Measurements from ENCODE around the gene TDRD7.

The TDRD7 gene

DNA sequence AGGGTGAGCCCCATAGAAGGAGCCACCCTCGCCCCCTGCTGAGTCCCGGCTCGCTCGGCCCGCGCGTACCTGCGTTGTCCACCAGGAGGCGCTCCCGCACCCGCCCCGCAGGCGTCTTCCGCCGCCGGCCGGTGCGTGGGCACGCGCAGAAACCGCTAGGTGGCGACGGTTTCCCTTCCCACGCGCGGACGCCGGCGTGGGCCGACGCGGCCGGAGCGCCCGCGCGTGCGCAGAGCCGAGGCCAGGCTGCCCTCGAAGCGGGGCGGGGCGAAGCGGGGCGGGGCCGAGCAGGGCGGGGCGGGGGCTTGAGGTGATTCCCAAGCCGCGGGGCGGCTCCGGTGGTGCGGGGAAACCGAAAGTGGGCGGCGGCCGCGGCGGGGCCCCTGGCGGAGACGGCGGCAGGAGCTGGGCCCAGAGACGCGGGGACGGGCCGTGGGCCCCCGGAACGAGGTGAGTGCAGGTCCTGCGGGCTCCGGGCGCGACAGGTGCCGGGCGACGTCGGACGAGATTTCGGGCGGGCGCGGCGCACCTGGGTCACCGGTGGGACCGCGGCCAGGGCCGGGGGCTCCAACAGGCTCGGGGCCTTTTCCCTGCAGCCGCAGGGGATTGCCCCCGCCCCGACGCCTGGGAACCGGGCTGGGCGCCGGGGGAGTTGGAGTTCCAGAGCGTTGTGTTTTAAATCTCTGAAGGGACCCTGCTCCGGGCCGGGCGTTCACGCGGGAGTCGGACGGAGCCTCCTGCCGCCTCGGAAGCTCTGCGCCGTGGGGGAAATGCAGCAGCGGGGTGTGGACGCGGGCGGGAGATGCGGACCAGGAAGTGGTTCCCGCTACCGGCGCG is at the start of gene TDRD7:
TSS of gene TDRD7 (plus strand) at position 308 of the 837 bp plus-strand sequence. CDS start 16,370 bp downstream, outside the sequence.
- peak in 54 of 56 donors; percentile 4 to 87 (median 70) for DNase-seq

GRCh38 chr9:97362777-97363545 is 48.9 kb upstream of the TDRD7 start:
- DNase-seq = no peak

GRCh38 chr9:97363661-97364299 is 48.1 kb upstream of the TDRD7 start:
- no peak for DNase-seq

DNA sequence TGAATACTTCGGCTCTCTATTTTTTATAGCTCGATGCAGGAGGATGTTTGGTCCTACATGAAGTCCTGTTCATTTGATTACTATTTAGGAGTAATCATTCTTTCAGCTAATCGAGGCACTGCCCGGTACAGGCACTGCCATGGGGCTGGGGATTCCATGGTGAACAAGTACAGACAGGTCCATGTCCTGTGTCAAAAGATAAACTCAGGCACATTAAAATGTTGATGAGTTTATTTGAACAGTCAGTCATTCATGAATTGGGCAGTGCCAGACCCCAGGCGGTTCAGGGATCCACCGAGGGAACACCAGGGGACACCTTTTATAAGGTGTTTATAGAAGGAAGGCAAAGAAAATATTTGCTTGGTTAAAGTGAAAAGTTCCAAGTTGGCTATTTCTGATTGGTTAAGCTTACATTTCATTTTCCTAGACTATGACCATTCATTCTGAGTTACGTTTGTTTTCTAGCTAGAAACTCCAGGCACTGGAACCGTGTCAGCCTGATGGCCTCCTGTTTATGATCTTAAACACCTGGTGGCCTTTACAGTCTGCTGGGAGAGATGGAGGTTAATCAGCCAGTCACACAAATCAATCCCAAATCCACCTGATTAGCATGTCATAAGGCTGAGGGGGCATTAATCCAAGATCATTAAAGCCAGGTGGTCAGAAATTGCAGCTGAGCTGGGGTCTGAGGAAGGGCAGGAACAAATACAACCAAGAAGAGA is 47.0 kb upstream of the TDRD7 start:
- DNase-seq = no peak

DNA sequence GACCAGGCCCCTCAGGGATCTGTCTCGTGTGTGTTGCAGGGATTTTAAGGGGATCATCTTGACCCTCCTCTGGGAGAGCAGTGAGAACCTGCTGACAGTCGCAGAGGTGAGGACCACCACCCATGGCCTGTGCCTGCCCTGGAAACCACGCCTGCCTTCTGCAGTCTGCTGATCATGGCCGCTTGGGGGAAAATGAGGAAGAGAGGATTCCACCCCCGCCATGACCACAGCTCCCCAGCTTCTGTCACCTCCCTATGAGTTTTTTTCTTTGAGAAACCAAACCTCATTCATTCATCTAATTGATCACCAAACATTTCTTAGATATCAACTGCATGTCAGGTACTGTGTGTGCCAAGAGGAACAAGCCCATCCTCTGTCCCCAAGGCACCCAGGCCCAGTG is 46.3 kb upstream of the TDRD7 start:
- DNase-seq = no peak

GRCh38 chr9:97366476-97366875 is 45.4 kb upstream of the TDRD7 start:
- no peak for DNase-seq

- no peak for DNase-seq
Measured at GRCh38 chr9:97366889-97367288, 45.0 kb upstream of the TDRD7 start.

GRCh38 chr9:97367729-97368128 is 44.2 kb upstream of the TDRD7 start:
- no peak for DNase-seq

DNA sequence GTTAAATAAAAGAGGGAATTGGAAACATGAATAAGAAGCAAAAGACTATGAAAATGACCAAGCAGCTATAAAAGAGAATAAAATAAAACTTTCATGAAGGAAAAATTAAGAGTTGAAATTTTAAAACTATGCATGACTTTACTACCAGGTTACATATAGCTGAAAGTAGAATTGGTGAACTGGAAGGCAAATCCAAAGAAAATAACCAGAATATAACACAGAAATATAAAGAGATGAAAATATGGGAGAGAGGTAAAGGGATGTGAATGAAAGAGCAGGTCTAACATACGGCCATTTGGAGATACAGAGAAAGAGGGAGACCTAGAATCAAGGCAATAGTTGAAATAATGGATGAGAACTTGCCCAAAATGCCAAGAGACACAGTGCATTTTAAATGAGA is 42.9 kb upstream of the TDRD7 start:
- no peak for DNase-seq

- DNase-seq = no peak
Measured at GRCh38 chr9:97372580-97372979, 39.3 kb upstream of the TDRD7 start.

GRCh38 chr9:97373331-97373730 is 38.6 kb upstream of the TDRD7 start:
- DNase-seq = no peak

GRCh38 chr9:97374811-97375210 is 37.1 kb upstream of the TDRD7 start:
- no peak for DNase-seq

DNA sequence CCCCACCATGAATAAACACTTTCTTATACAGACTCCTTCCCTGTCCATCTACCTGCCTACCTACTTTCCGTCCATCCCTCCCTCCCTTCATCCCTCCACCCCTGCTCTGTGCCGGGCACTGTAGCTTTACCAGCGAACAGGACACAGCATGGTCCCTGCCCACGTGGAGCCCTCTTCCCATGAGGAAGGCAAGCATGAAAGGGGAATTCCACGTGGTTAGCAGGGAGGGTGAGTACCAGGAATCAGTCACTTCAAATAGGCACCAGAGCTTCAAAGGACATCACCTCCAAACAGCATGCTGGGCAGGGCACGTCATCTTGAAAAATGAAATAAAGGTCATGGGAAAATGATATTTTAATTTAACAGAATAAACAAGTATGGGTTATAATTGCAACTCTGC is 35.0 kb upstream of the TDRD7 start:
- DNase-seq = no peak

DNA sequence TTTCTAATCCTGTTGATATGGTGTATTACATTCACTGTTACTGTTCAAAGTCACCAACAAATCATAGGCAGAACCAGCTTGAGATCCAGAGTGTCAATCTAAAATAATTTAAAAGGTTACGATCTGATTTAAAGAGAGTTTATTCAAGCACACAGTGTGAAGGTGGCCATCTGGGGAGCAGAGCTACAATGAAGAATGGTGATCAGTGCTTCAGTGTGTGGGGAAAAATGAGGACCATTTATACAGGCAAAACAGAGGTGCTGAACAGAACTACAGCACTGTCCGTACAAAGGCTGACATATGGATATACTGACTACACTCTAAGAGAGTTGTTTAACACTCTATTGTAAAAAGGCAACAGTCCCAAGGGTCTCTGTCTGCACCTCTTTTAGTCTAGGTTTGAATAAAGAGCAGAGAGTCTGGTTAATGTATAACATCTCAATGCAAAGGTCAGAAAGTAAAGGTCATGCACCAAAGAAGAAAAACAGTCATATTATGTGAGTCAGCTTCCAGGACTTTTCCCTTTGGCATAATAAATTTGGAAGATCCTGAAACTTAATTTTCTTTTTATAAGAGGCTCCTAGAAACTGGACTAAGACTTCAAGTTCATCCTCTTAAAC is 29.7 kb upstream of the TDRD7 start:
- DNase-seq = no peak

DNA sequence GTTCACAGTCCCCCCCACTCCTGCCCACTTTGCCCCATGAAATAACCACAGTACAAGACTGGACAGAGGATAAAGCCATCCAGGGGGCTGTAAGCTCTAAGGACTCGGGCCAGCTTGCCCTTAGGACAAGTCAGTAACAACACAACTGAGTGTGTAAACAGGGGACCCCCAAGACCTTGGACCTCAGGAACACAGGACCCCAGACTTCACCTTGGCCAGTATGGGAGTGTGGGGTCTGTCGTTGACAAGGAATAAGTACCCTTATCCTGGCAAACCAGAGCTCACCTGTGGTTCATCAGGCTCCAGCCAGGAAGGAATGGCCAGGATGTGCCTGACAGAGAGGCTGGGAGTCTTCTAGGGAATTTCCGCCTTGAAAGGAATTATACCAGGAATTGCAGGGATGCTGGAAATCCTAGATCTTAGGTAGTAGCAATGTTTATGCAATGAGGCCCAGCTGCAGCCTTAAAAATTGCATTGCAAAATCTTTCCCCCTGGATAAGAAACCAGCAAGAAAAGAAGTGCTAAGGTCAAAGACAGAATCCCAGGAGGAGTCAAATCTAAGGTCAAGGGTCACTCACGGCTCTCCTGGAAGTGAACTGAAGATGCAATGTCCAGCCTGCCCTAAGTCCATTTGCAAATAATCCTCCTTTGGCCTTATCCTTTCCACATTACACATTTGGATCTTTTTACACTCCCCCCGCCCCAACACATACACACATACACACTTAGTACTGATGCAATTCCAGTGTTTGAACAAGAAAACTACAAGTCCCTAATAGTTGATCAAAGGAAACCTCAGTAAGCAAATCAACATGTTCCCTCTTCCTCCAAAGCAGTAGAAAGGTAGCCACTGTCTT is 27.3 kb upstream of the TDRD7 start:
- no peak for DNase-seq

- DNase-seq = no peak
Measured at GRCh38 chr9:97385626-97386264, 26.2 kb upstream of the TDRD7 start.

DNA sequence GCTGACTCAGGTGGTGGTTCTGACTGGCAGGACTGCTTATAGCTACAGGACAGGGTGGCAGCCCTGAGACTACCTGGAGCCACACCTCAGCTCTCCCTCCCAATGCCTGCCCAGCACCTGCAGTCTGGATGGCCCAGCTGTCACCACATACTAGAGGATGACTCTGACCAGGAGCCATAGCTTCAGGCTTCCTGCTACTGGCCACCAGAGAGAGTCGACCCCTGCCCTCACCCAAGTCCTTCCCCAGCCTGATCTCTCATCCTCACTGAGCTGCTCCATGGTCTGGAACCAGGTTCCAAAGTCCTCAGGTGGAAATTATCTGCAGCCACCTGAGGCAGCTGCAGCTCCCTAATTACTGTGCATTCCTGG is 25.6 kb upstream of the TDRD7 start:
- no peak for DNase-seq

DNA sequence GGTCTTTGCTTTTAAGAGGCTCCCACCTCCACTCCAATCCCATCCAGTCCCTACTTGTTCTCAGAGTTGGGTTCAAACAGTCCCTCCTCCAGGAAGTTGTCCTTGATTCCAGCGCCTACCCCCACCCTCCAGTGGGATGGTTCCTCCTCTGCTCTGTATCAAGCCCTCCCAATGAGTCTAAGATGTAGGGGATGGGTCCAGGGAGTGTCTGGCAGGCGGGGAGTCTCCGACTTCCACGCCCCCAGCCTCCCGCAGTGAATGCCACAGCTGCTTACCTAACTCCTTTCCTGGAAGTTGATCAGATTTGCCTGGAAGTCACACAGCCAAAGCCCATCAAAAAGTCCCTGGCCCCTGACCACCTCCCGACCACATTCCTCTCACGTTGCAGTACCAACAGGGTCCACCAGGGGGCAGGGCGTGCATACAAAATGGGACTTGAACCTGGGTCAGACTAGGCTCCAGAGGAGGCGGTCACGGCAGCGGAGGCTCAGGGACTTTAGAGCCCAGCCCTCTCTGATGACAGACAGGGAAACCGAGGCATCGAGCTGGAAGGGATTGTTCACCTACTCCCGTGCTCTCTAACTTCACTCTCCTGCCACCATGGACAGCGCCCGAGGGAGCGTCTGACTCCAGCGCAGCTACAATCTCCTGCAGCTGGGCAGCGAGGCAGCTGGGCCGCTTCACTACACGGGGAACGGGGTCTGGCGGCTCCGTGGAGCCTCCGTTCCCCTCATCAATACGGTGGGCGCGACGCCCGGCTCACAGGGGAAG is 25.0 kb upstream of the TDRD7 start:
- DNase-seq = peak in 48 of 56 donors; percentile 5 to 86 (median 34)

GRCh38 chr9:97387504-97387886 is 24.4 kb upstream of the TDRD7 start:
- DNase-seq = no peak

Measured in amygdala (tissue), 56 donors.